B cell (primary cell): ENCODE measurements around the gene DCTPP1.

ENCODE experiments used
- EZH2 ChIP-seq: IDR thresholded peaks from 2 replicates; pipeline ENCODE4 v1.6.1; 2012; ENCODE audit warnings: borderline replicate concordance, low read depth, mild to moderate bottlenecking, moderate library complexity, low read length; ENCODE audit not compliant: insufficient read depth, poor library complexity, severe bottlenecking
- TF ChIP-seq, protein P1 (sequence below): fragments of 200-600 bp; IDR thresholded peaks from one replicate; pipeline ENCODE4 v1.8.0; 2022; ENCODE audit warnings: antibody characterized with exemption, mild to moderate bottlenecking

GRCh38 chr16:30459456-30459855, 29.6 kb upstream of the DCTPP1 start:
- TF ChIP-seq, protein P1, sequence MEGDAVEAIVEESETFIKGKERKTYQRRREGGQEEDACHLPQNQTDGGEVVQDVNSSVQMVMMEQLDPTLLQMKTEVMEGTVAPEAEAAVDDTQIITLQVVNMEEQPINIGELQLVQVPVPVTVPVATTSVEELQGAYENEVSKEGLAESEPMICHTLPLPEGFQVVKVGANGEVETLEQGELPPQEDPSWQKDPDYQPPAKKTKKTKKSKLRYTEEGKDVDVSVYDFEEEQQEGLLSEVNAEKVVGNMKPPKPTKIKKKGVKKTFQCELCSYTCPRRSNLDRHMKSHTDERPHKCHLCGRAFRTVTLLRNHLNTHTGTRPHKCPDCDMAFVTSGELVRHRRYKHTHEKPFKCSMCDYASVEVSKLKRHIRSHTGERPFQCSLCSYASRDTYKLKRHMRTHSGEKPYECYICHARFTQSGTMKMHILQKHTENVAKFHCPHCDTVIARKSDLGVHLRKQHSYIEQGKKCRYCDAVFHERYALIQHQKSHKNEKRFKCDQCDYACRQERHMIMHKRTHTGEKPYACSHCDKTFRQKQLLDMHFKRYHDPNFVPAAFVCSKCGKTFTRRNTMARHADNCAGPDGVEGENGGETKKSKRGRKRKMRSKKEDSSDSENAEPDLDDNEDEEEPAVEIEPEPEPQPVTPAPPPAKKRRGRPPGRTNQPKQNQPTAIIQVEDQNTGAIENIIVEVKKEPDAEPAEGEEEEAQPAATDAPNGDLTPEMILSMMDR, result no peak
- TF ChIP-seq EZH2, result no peak
